GM15510 (cell line): ENCODE measurements around the gene ATG3.

Experiments
- POLR2A ChIP-seq: IDR thresholded peaks from 3 replicates; pipeline ENCODE4 v1.6.1; 2011; ENCODE audit warnings: borderline replicate concordance; ENCODE audit not compliant: insufficient read length; ENCODE audit errors: extremely low read depth

Gene ATG3

GRCh38 chr3:112561734-112562529, at the start of gene ATG3, which contains the start of gene SLC35A5:
ATG3 (minus strand) TSS chr3:112561962; CDS start chr3:112561528, 434 bp downstream.
SLC35A5 (plus strand) TSS chr3:112562045; CDS start chr3:112563404, 1,359 bp downstream.
- peak; percentile 67 for TF ChIP-seq POLR2A

GRCh38 chr3:112610121-112610520, 48.4 kb upstream of the ATG3 start:
- no peak for TF ChIP-seq POLR2A

GRCh38 chr3:112607863-112608262, 46.1 kb upstream of the ATG3 start:
- TF ChIP-seq POLR2A, result no peak

GRCh38 chr3:112606098-112606497, 44.3 kb upstream of the ATG3 start:
- TF ChIP-seq POLR2A, result no peak

GRCh38 chr3:112605285-112605684, 43.5 kb upstream of the ATG3 start:
- no peak for TF ChIP-seq POLR2A

GRCh38 chr3:112604536-112604935, 42.8 kb upstream of the ATG3 start:
- no peak for TF ChIP-seq POLR2A

- TF ChIP-seq POLR2A, result no peak
These were observed 40.6 kb upstream of the ATG3 start for GRCh38 chr3:112602217-112602838.

- no peak for TF ChIP-seq POLR2A
These were observed 37.0 kb upstream of the ATG3 start for GRCh38 chr3:112598731-112599130.

- TF ChIP-seq POLR2A, result no peak
These were observed 36.2 kb upstream of the ATG3 start for GRCh38 chr3:112597945-112598344.

GRCh38 chr3:112594856-112595255, 33.1 kb upstream of the ATG3 start:
- TF ChIP-seq POLR2A, result no peak

GRCh38 chr3:112593258-112593657, 31.5 kb upstream of the ATG3 start:
- no peak for TF ChIP-seq POLR2A

- TF ChIP-seq POLR2A, result no peak
These were observed 25.6 kb upstream of the ATG3 start for GRCh38 chr3:112587336-112587735.

GRCh38 chr3:112585782-112586181, 24.0 kb upstream of the ATG3 start:
- TF ChIP-seq POLR2A, result no peak

GRCh38 chr3:112583105-112583504, 21.3 kb upstream of the ATG3 start:
- no peak for TF ChIP-seq POLR2A

GRCh38 chr3:112582244-112582874, 20.6 kb upstream of the ATG3 start:
- TF ChIP-seq POLR2A, result no peak

- TF ChIP-seq POLR2A, result no peak
These were observed 17.9 kb upstream of the ATG3 start for GRCh38 chr3:112579697-112580096.

- no peak for TF ChIP-seq POLR2A
These were observed 17.5 kb upstream of the ATG3 start for GRCh38 chr3:112579232-112579631.

GRCh38 chr3:112572701-112573100, 10.9 kb upstream of the ATG3 start:
- no peak for TF ChIP-seq POLR2A
